ENCODE measurements around the gene PCA3. TPM values are rescaled to one million over a fixed set of nuclear protein-coding genes. Genes with fewer than 3 reads are reported as not detected.

PCA3 gene
- total RNA-seq (2021; ENCODE audit: unreplicated experiment) (not detected), Bru-seq, nascent RNA (not detected), BruChase-seq, experiment 1, labeled RNA remaining after a 2-hour chase (not detected), BruChase-seq, experiment 2, labeled RNA remaining after a 6-hour chase (not detected)
- polyA plus RNA-seq (2012; ENCODE audit: insufficient read length) = 0.11 TPM
- long read RNA-seq = 0 reads

- intact Hi-C loops (cut with micrococcal nuclease; ENCODE audit: unreplicated experiment) (no loop called here), in situ Hi-C loops (cut with HindIII; ENCODE audit: low pct_unique_long_range_greater_than_20kb, low sequenced_read_pairs) (no loop called here)
- DNase-seq (ENCODE audit: low read depth, low spot score) = no peak
- Histone ChIP-seq H3K4me1 (ENCODE audit: control insufficient read depth, insufficient read depth, low read length) (no peaks in the 10 kb centered on the region), H3K4me3 (ENCODE audit: low read depth in 2 of 2, low read length in 2 of 2) (no peak within 1 kb of the TSS), H3K27ac (ENCODE audit: low read length) (no peak within 1 kb of the TSS), H3K36me3 (ENCODE audit: control insufficient read depth, insufficient read depth, low read length) (no peaks in the 10 kb centered on the region), H3K27me3 (ENCODE audit: control insufficient read depth, insufficient read depth, low read length) (no peaks in the 10 kb centered on the region), H3K9me3 (ENCODE audit: control insufficient read depth, insufficient read depth, low read depth, low read length) (no peaks in the 10 kb centered on the region)
- POLR2A ChIA-PET = no interaction called here
- no peak for ATAC-seq
- TF ChIP-seq, protein P1, sequence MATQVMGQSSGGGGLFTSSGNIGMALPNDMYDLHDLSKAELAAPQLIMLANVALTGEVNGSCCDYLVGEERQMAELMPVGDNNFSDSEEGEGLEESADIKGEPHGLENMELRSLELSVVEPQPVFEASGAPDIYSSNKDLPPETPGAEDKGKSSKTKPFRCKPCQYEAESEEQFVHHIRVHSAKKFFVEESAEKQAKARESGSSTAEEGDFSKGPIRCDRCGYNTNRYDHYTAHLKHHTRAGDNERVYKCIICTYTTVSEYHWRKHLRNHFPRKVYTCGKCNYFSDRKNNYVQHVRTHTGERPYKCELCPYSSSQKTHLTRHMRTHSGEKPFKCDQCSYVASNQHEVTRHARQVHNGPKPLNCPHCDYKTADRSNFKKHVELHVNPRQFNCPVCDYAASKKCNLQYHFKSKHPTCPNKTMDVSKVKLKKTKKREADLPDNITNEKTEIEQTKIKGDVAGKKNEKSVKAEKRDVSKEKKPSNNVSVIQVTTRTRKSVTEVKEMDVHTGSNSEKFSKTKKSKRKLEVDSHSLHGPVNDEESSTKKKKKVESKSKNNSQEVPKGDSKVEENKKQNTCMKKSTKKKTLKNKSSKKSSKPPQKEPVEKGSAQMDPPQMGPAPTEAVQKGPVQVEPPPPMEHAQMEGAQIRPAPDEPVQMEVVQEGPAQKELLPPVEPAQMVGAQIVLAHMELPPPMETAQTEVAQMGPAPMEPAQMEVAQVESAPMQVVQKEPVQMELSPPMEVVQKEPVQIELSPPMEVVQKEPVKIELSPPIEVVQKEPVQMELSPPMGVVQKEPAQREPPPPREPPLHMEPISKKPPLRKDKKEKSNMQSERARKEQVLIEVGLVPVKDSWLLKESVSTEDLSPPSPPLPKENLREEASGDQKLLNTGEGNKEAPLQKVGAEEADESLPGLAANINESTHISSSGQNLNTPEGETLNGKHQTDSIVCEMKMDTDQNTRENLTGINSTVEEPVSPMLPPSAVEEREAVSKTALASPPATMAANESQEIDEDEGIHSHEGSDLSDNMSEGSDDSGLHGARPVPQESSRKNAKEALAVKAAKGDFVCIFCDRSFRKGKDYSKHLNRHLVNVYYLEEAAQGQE (IDR thresholded peaks at IDR 0.05; ENCODE audit: insufficient read depth in 1 of 2, low read depth in 2 of 2, low read length in 1 of 2) = no peak
- TF ChIP-seq SIN3A (IDR thresholded peaks at IDR 0.05; ENCODE audit: borderline replicate concordance, insufficient read depth, low read depth, low read length) (no peak), POLR2AphosphoS5 (IDR thresholded peaks at IDR 0.05; ENCODE audit: low read depth, low read length) (no peak), TCF7L2 (IDR thresholded peaks at IDR 0.05; ENCODE audit: low read depth, low read length) (no peak), CTCF (IDR thresholded peaks at IDR 0.05) (no peak)
- CTCF ChIA-PET = no interaction called here
- no TSS peak for BruUV-seq (replicated peaks)
Observed at GRCh38 chr9:76764138-76764537, at the start of gene PCA3. Gene PCA3 (plus strand): TSS chr9:76764438.

DNA sequence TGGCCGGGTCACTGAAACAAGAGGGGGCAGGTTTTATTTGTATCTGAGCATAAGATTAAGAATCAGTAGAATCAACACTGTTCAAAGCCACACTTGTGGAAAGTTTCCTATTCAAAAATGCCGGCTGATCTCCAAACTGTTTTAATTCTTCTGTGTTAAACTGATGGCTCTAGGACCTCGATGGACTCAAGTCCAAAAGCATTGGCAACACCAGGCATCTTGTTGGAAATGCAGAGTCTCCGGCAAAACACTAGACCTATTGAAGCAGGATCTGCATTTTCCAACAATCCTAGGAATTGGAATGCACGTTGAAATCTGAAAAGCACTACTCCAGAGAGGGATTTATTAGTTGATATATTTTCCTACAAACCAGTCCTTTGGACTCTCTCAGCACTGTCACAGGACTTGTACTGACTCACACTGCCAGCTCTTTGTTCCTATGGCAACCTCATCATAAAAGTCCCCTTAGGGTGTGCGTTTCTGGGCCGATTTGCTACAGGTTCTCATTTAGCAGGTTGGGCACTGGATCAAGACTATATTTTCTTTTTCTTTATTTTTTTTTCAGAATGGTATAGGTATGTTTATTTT, 48.1 kb upstream of the PCA3 start:
- ChIA-PET CTCF (no interaction called here), POLR2A (no interaction called here)
- ATAC-seq (no peak), DNase-seq (ENCODE audit: low read depth, low spot score) (no peak)
- in situ Hi-C loops (cut with HindIII; ENCODE audit: low pct_unique_long_range_greater_than_20kb, low sequenced_read_pairs) = no loop called here
- Histone ChIP-seq H3K36me3 (ENCODE audit: control insufficient read depth, insufficient read depth, low read length) (no peaks in the 10 kb centered on the region), H3K9me3 (ENCODE audit: control insufficient read depth, insufficient read depth, low read depth, low read length) (no peaks in the 10 kb centered on the region), H3K27ac (ENCODE audit: low read length) (no peak overlapping the region), H3K27me3 (ENCODE audit: control insufficient read depth, insufficient read depth, low read length) (no peaks in the 10 kb centered on the region), H3K4me1 (ENCODE audit: control insufficient read depth, insufficient read depth, low read length) (no peaks in the 10 kb centered on the region), H3K4me3 (ENCODE audit: low read depth in 2 of 2, low read length in 2 of 2) (no peak overlapping the region)
- no peak for TF ChIP-seq POLR2AphosphoS5 (IDR thresholded peaks at IDR 0.05; ENCODE audit: low read depth, low read length)
- no peak for TF ChIP-seq CTCF (IDR thresholded peaks at IDR 0.05)
- TF ChIP-seq TCF7L2 (IDR thresholded peaks at IDR 0.05; ENCODE audit: low read depth, low read length) = no peak
- TF ChIP-seq, protein P1 (IDR thresholded peaks at IDR 0.05; ENCODE audit: insufficient read depth in 1 of 2, low read depth in 2 of 2, low read length in 1 of 2) = no peak
- TF ChIP-seq SIN3A (IDR thresholded peaks at IDR 0.05; ENCODE audit: borderline replicate concordance, insufficient read depth, low read depth, low read length) = no peak
- BruUV-seq (replicated peaks) = no TSS peak
- intact Hi-C loops (cut with micrococcal nuclease; ENCODE audit: unreplicated experiment) = no loop called here

All from Panc1 (cell line).